Epidermal melanocyte (primary cell): ENCODE results near the gene NFX1.

Experiments used
- DNase-seq: peaks from one replicate; pipeline ENCODE4 v3.0.0; 2011; ENCODE audit warnings: low spot score; ENCODE audit not compliant: insufficient read length

The NFX1 gene

DNA sequence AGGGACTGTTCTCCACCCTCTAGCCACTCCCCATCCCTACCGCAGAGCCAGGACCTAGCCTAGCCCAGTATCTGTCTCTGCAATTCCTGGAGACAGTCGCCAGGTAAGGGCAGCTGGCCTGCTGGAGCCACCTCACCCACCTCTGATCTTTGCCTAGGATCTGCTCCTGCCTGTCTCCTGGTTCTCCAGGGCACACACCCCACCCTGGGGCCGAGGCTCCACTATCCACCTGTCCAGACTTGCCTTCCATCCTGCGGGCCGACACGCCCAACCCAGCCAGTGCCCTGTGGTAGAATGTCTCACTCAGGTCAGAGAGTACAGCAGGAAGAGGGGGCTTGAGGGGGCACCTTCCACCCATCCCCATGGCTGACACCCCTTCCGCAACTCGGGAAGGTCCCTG is 127.8 kb downstream of the NFX1 start:
- DNase-seq: no peak

DNA sequence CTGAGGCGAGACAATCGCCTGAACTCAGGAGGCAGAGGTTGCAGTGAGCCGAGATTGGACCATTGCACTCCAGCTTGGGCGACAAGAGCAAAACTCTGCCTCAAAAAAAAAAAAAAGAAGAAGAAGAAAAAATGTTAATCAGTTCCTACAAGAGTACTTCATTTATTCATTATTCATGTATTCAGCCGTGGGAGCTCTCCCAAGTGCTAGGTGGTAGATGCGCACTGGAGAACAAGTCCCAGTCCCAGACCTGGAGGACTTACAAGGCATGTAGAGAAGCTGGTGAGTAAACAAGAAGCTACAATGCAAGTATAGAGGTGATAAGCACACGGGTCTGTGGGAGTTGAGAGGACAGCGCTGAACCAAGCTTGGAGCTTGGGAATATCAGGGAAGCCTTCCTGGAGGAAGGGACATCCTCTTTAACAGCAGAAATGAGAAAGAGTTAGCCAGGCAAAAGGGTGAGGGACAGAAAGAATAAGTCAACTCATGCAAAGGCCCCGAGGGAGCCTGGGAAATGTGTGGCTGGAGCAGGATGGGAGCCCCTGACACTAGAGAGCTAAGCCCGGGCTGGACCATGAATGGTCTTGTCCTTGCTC is 129.5 kb downstream of the NFX1 start:
- DNase-seq: no peak
